ENCODE data around the gene GLE1. TPM values are rescaled to one million over a fixed set of nuclear protein-coding genes. Genes with fewer than 3 reads are reported as not detected.
"Not testable (repeated sequence)": the region's sequence is repeated elsewhere in the genome, so short reads cannot be mapped to it uniquely, and the experiment has no call there.

The GLE1 gene
- total RNA-seq, 5 donors from 2014 or later (not counting 1 experiment from before 2014, with no cell fraction given) = 15.5 to 30.5 (median 29.1) TPM

GRCh38 chr9:128575469-128575868 lies 71.0 kb downstream of the GLE1 start:
- peaks cover 0 to 20% (median 19%) of the 10 kb centered on the region in 3 donors for H3K4me1 Mint-ChIP-seq
- H3K27me3 Mint-ChIP-seq = no peaks in the 10 kb centered on the region
- ATAC-seq (replicated peaks in 1 of 4) = no peak
- peaks cover 64% of the 10 kb centered on the region for H3K36me3 Mint-ChIP-seq
- ChIA-PET POLR2A (interaction anchor here (0.6 to 0.9 kb wide), 2 partner anchors 15 to 57 kb away, joined by 3 to 7 read pairs; no protein-coding TSS in a partner anchor), CTCF (no interaction called here)
- WGBS (ENCODE audit: insufficient coverage) = 57% methylated on average over 2 of the region's 4 CpGs
- no peaks in the 10 kb centered on the region for H3K27me3 ChIP-seq (replicated peaks in 1 of 2; ENCODE audit: control insufficient read depth in 2 of 2, extremely low read depth in 1 of 2, insufficient read depth in 2 of 2, low read length in 1 of 2)
- peaks cover 2 to 79% of the 10 kb centered on the region in 2 donors for H3K36me3 ChIP-seq (ENCODE audit: control insufficient read depth in 2 of 2, extremely low read depth in 1 of 2, insufficient read depth in 1 of 2, low read length in 1 of 2)
- H3K4me3 ChIP-seq (ENCODE audit: control insufficient read depth in 1 of 2, extremely low read depth in 1 of 2, low read length in 1 of 2) = no peak overlapping the region
- H3K27ac Mint-ChIP-seq = peak overlapping the region; percentile 34 to 59
- no peaks in the 10 kb centered on the region for H3K9me3 Mint-ChIP-seq
- no peaks in the 10 kb centered on the region for H3K9me3 ChIP-seq
- no peaks in the 10 kb centered on the region for H3K4me1 ChIP-seq (ENCODE audit: control insufficient read depth in 1 of 2, extremely low read depth in 1 of 2, insufficient read depth in 2 of 2, low read length in 2 of 2)
- H3K4me3 Mint-ChIP-seq = no peak overlapping the region
- DNase-seq = no peak
- H3K27ac ChIP-seq (ENCODE audit: low read length) = no peak overlapping the region

GRCh38 chr9:128575916-128576315 lies 71.4 kb downstream of the GLE1 start:
- H3K4me1 Mint-ChIP-seq = peaks cover 0 to 20% (median 19%) of the 10 kb centered on the region in 3 donors
- H3K4me3 Mint-ChIP-seq = no peak overlapping the region
- Histone ChIP-seq H3K9me3 (no peaks in the 10 kb centered on the region), H3K4me1 (ENCODE audit: control insufficient read depth in 1 of 2, extremely low read depth in 1 of 2, insufficient read depth in 2 of 2, low read length in 2 of 2) (no peaks in the 10 kb centered on the region), H3K36me3 (ENCODE audit: control insufficient read depth in 2 of 2, extremely low read depth in 1 of 2, insufficient read depth in 1 of 2, low read length in 1 of 2) (peaks cover 5 to 84% of the 10 kb centered on the region in 2 donors), H3K27me3 (replicated peaks in 1 of 2; ENCODE audit: control insufficient read depth in 2 of 2, extremely low read depth in 1 of 2, insufficient read depth in 2 of 2, low read length in 1 of 2) (no peaks in the 10 kb centered on the region), H3K4me3 (ENCODE audit: control insufficient read depth in 1 of 2, extremely low read depth in 1 of 2, low read length in 1 of 2) (no peak overlapping the region), H3K27ac (ENCODE audit: low read length) (no peak overlapping the region)
- ChIA-PET POLR2A (interaction anchor here (0.6 to 0.9 kb wide), 2 partner anchors 16 to 58 kb away, joined by 3 to 7 read pairs; no protein-coding TSS in a partner anchor), CTCF (no interaction called here)
- H3K36me3 Mint-ChIP-seq = peaks cover 69% of the 10 kb centered on the region
- no peaks in the 10 kb centered on the region for H3K9me3 Mint-ChIP-seq
- no peaks in the 10 kb centered on the region for H3K27me3 Mint-ChIP-seq
- WGBS (ENCODE audit: insufficient coverage) = no CpG with 5 or more reads among the region's 2 CpGs
- DNase-seq (no peak), ATAC-seq (replicated peaks in 1 of 4) (no peak)
- H3K27ac Mint-ChIP-seq = peak overlapping the region in 1 of 2 donors; percentile 34

GRCh38 chr9:128577206-128577605 lies 72.7 kb downstream of the GLE1 start:
- Histone ChIP-seq H3K4me3 (ENCODE audit: control insufficient read depth in 1 of 2, extremely low read depth in 1 of 2, low read length in 1 of 2) (no peak overlapping the region), H3K27ac (ENCODE audit: low read length) (no peak overlapping the region), H3K4me1 (ENCODE audit: control insufficient read depth in 1 of 2, extremely low read depth in 1 of 2, insufficient read depth in 2 of 2, low read length in 2 of 2) (no peaks in the 10 kb centered on the region), H3K9me3 (no peaks in the 10 kb centered on the region), H3K36me3 (ENCODE audit: control insufficient read depth in 2 of 2, extremely low read depth in 1 of 2, insufficient read depth in 1 of 2, low read length in 1 of 2) (peaks cover 7 to 89% of the 10 kb centered on the region in 2 donors), H3K27me3 (replicated peaks in 1 of 2; ENCODE audit: control insufficient read depth in 2 of 2, extremely low read depth in 1 of 2, insufficient read depth in 2 of 2, low read length in 1 of 2) (no peaks in the 10 kb centered on the region)
- peak overlapping the region in 1 of 2 donors; percentile 61 for H3K27ac Mint-ChIP-seq
- ATAC-seq (replicated peaks in 1 of 4) (no peak), DNase-seq (no peak)
- CTCF ChIA-PET = no interaction called here
- WGBS (ENCODE audit: insufficient coverage) = 99% methylated on average over 8 of the region's 8 CpGs
- H3K4me1 Mint-ChIP-seq = peaks cover 0 to 18% (median 17%) of the 10 kb centered on the region in 3 donors
- H3K9me3 Mint-ChIP-seq = no peaks in the 10 kb centered on the region
- H3K36me3 Mint-ChIP-seq = peaks cover 77% of the 10 kb centered on the region
- POLR2A ChIA-PET = no interaction called here
- H3K4me3 Mint-ChIP-seq = no peak overlapping the region
- H3K27me3 Mint-ChIP-seq = no peaks in the 10 kb centered on the region

GRCh38 chr9:128579194-128579593 lies 74.7 kb downstream of the GLE1 start:
- Mint-ChIP-seq H3K27me3 (no peaks in the 10 kb centered on the region), H3K9me3 (no peaks in the 10 kb centered on the region), H3K27ac (peak overlapping the region in 1 of 2 donors; percentile 55), H3K4me1 (peaks cover 0 to 15% (median 14%) of the 10 kb centered on the region in 3 donors), H3K4me3 (no peak overlapping the region), H3K36me3 (peaks cover 81% of the 10 kb centered on the region)
- no peak overlapping the region for H3K4me3 ChIP-seq (ENCODE audit: control insufficient read depth in 1 of 2, extremely low read depth in 1 of 2, low read length in 1 of 2)
- ChIA-PET POLR2A (no interaction called here), CTCF (interaction anchor here in 1 of 2 donors (0.8 kb wide), 1 partner anchor 30 kb away, joined by 3 read pairs; no protein-coding TSS in a partner anchor)
- DNase-seq = no peak
- H3K4me1 ChIP-seq (ENCODE audit: control insufficient read depth in 1 of 2, extremely low read depth in 1 of 2, insufficient read depth in 2 of 2, low read length in 2 of 2) = no peaks in the 10 kb centered on the region
- no peak overlapping the region for H3K27ac ChIP-seq (ENCODE audit: low read length)
- H3K36me3 ChIP-seq (ENCODE audit: control insufficient read depth in 2 of 2, extremely low read depth in 1 of 2, insufficient read depth in 1 of 2, low read length in 1 of 2) = peaks cover 8 to 95% of the 10 kb centered on the region in 2 donors
- no peak for ATAC-seq (replicated peaks in 1 of 4)
- no peaks in the 10 kb centered on the region for H3K27me3 ChIP-seq (replicated peaks in 1 of 2; ENCODE audit: control insufficient read depth in 2 of 2, extremely low read depth in 1 of 2, insufficient read depth in 2 of 2, low read length in 1 of 2)
- H3K9me3 ChIP-seq = no peaks in the 10 kb centered on the region
- no CpG with 5 or more reads among the region's 1 CpG for WGBS (ENCODE audit: insufficient coverage)

- Histone ChIP-seq H3K9me3 (no peaks in the 10 kb centered on the region), H3K4me1 (ENCODE audit: control insufficient read depth in 1 of 2, extremely low read depth in 1 of 2, insufficient read depth in 2 of 2, low read length in 2 of 2) (no peaks in the 10 kb centered on the region), H3K4me3 (ENCODE audit: control insufficient read depth in 1 of 2, extremely low read depth in 1 of 2, low read length in 1 of 2) (no peak overlapping the region), H3K36me3 (ENCODE audit: control insufficient read depth in 2 of 2, extremely low read depth in 1 of 2, insufficient read depth in 1 of 2, low read length in 1 of 2) (peaks cover 8 to 97% of the 10 kb centered on the region in 2 donors), H3K27me3 (replicated peaks in 1 of 2; ENCODE audit: control insufficient read depth in 2 of 2, extremely low read depth in 1 of 2, insufficient read depth in 2 of 2, low read length in 1 of 2) (no peaks in the 10 kb centered on the region), H3K27ac (ENCODE audit: low read length) (no peak overlapping the region)
- H3K4me3 Mint-ChIP-seq = no peak overlapping the region
- no peaks in the 10 kb centered on the region for H3K9me3 Mint-ChIP-seq
- no peaks in the 10 kb centered on the region for H3K27me3 Mint-ChIP-seq
- no peak for ATAC-seq (replicated peaks in 1 of 4)
- 97% methylated on average over 8 of the region's 10 CpGs for WGBS (ENCODE audit: insufficient coverage)
- no peak for DNase-seq
- POLR2A ChIA-PET = interaction anchor here in 1 of 2 donors (0.7 kb wide), 1 partner anchor 17 kb away, joined by 4 read pairs; no protein-coding TSS in a partner anchor
- peaks cover 2 to 6% (median 2%) of the 10 kb centered on the region in 3 donors for H3K4me1 Mint-ChIP-seq
- CTCF ChIA-PET = no interaction called here
- peaks cover 81% of the 10 kb centered on the region for H3K36me3 Mint-ChIP-seq
- H3K27ac Mint-ChIP-seq = no peak overlapping the region
These were observed 76.2 kb downstream of the GLE1 start for GRCh38 chr9:128580731-128581130.

- WGBS (ENCODE audit: insufficient coverage) = no CpG with 5 or more reads among the region's 8 CpGs
- peaks cover 12 to 93% of the 10 kb centered on the region in 2 donors for H3K36me3 ChIP-seq (ENCODE audit: control insufficient read depth in 2 of 2, extremely low read depth in 1 of 2, insufficient read depth in 1 of 2, low read length in 1 of 2)
- not testable (repeated sequence) for H3K4me3 ChIP-seq (ENCODE audit: control insufficient read depth in 1 of 2, extremely low read depth in 1 of 2, low read length in 1 of 2); H3K27me3 ChIP-seq (replicated peaks in 1 of 2; ENCODE audit: control insufficient read depth in 2 of 2, extremely low read depth in 1 of 2, insufficient read depth in 2 of 2, low read length in 1 of 2); ATAC-seq (replicated peaks in 1 of 4); H3K27ac Mint-ChIP-seq; H3K4me3 Mint-ChIP-seq; H3K27me3 Mint-ChIP-seq; H3K9me3 Mint-ChIP-seq; H3K9me3 ChIP-seq; DNase-seq; H3K27ac ChIP-seq (ENCODE audit: low read length)
- H3K4me1 ChIP-seq (ENCODE audit: control insufficient read depth in 1 of 2, extremely low read depth in 1 of 2, insufficient read depth in 2 of 2, low read length in 2 of 2) = peaks cover 2 to 14% of the 10 kb centered on the region in 2 experiments
- peaks cover 7 to 16% (median 10%) of the 10 kb centered on the region in 3 donors for H3K4me1 Mint-ChIP-seq
- CTCF ChIA-PET = interaction anchor here in 1 of 2 donors (0.7 kb wide), 1 partner anchor 44 kb away, joined by 6 read pairs; no protein-coding TSS in a partner anchor
- POLR2A ChIA-PET = interaction anchor here in 1 of 2 donors (0.5 kb wide), 1 partner anchor 376 kb away, joined by 4 read pairs; no protein-coding TSS in a partner anchor
- H3K36me3 Mint-ChIP-seq = peaks cover 68% of the 10 kb centered on the region
These were observed 80.6 kb downstream of the GLE1 start for GRCh38 chr9:128585155-128585554.
